CD4-positive, alpha-beta T cell (primary cell): ENCODE data around the gene NEK3. TPM values are rescaled to one million over a fixed set of nuclear protein-coding genes. Genes with fewer than 3 reads are reported as not detected.
A peak's percentile ranks its signal among the peaks of the same experiment; 100 is the strongest.

Experiments used
- ATAC-seq: fragments of 200-7000 bp; cut with Tn5 transposase; one replicate; pipeline ENCODE4 v1.10.0; 2022; ENCODE audit warnings: mild to moderate bottlenecking; ENCODE audit not compliant: poor library complexity
- CTCF ChIA-PET: fragments of 350-600 bp; sonication (Branson Sonifier 250); formaldehyde crosslinking; loops from one replicate; lab custom pipeline; 2021; ENCODE audit warnings: antibody characterized with exemption, inconsistent platforms; lab: Charles Lee
- POLR2A ChIA-PET: fragments of 350-600 bp; sonication (Branson Sonifier 250); formaldehyde crosslinking; loops from one replicate; lab custom pipeline; 2021; ENCODE audit warnings: antibody characterized with exemption, inconsistent platforms; lab: Charles Lee
- DNase-seq, 14 experiments: peaks; one replicate each; pipeline ENCODE4 v3.0.0-alpha.2; 2013 to 2020; ENCODE audit warnings: mixed read lengths in 2 of 14
- H3K27ac ChIP-seq, 2 donors: one replicate each; pipeline versions ENCODE4 v1.5.1 to v1.7.0; 2013; ENCODE audit warnings: low read length in 2 of 2, low read depth in 1 of 2, mild to moderate bottlenecking in 1 of 2
- H3K27me3 ChIP-seq, 2 experiments: 1 replicate in 1 of 2; 2 replicates in 1 of 2; pipeline versions ENCODE4 v1.6.1 to v1.7.0; 2013; ENCODE audit warnings: low read length in 2 of 2, control low read depth in 1 of 2, mild to moderate bottlenecking in 1 of 2, moderate library complexity in 1 of 2; ENCODE audit not compliant: insufficient read depth in 2 of 2, control insufficient read depth in 1 of 2
- H3K36me3 ChIP-seq: one replicate; pipeline ENCODE4 v1.6.1; 2013; ENCODE audit warnings: low read length, control low read depth; ENCODE audit not compliant: insufficient read depth
- H3K4me1 ChIP-seq: one replicate; pipeline ENCODE4 v1.6.1; 2013; ENCODE audit warnings: low read length, control low read depth; ENCODE audit not compliant: insufficient read depth
- H3K4me3 ChIP-seq: one replicate; pipeline ENCODE4 v1.5.1; 2013; ENCODE audit warnings: mild to moderate bottlenecking, low read length, moderate library complexity
- H3K9me3 ChIP-seq, 2 experiments: 1 replicate in 1 of 2; 2 replicates in 1 of 2; pipeline versions ENCODE4 v1.6.1 to v1.7.0; 2013; ENCODE audit warnings: low read length in 2 of 2, mild to moderate bottlenecking in 2 of 2, control low read depth in 1 of 2, moderate library complexity in 1 of 2; ENCODE audit not compliant: control insufficient read depth in 1 of 2, insufficient read depth in 1 of 2
- H3K27ac Mint-ChIP-seq: one replicate; pipeline ENCODE4 v1.8.0; 2020; ENCODE audit warnings: mixed read lengths
- H3K27me3 Mint-ChIP-seq: one replicate; pipeline ENCODE4 v1.8.0; 2021; ENCODE audit warnings: mixed read lengths
- H3K36me3 Mint-ChIP-seq: one replicate; pipeline ENCODE4 v1.8.0; 2021; ENCODE audit warnings: low read depth, mixed read lengths
- H3K4me1 Mint-ChIP-seq: one replicate; pipeline ENCODE4 v1.8.0; 2021; ENCODE audit warnings: low read depth, mixed read lengths
- H3K4me3 Mint-ChIP-seq: one replicate; pipeline ENCODE4 v1.8.0; 2020; ENCODE audit warnings: mild to moderate bottlenecking, mixed read lengths
- H3K9me3 Mint-ChIP-seq: one replicate; pipeline ENCODE4 v1.8.0; 2020; ENCODE audit warnings: mixed read lengths
- CTCF ChIP-seq: fragments of 200-600 bp; IDR thresholded peaks from one replicate; pipeline ENCODE4 v1.8.0; 2022; ENCODE audit warnings: antibody characterized with exemption, mild to moderate bottlenecking
- intact Hi-C, 2 experiments: fragments of 100-400 bp; cut with DNase I in 1 of 2; cut with micrococcal nuclease in 1 of 2; formaldehyde crosslinking; loops; one replicate each; pipeline versions ENCODE4 v1.15.1 to v1.9.0; 2023 to 2025; cut with DNase I, micrococcal nuclease
- total RNA-seq, 174 experiments: library from RNA in 2 of 174; stranded (reverse) in 2 of 174; gene quantifications; one replicate each; pipeline ENCODE4 v1.2.3 and lab custom pipeline; 2021 to 2026

NEK3 gene
- total RNA-seq, 2 experiments from 2014 or later: 7.0 TPM

GRCh38 chr13:52127378-52127777 lies 32.0 kb downstream of the NEK3 start:
- no peak for DNase-seq
- Histone ChIP-seq H3K9me3 (no peaks in the 10 kb centered on the region), H3K4me3 (no peak overlapping the region), H3K36me3 (no peaks in the 10 kb centered on the region), H3K27me3 (peaks cover 3 to 5% of the 10 kb centered on the region in 2 experiments), H3K4me1 (peaks cover 19% of the 10 kb centered on the region), H3K27ac (no peak overlapping the region)
- ChIA-PET CTCF (interaction anchor here (0.7 to 1.7 kb wide), 12 partner anchors 16 to 525 kb away, joined by 3 to 8 read pairs (median 4); partner anchors contain the start of gene SUGT1), POLR2A (interaction anchor here (1.1 to 1.3 kb wide), 3 partner anchors 95 to 232 kb away, joined by 3 to 6 read pairs (median 4); partner anchors contain the start of gene ALG11)
- Mint-ChIP-seq H3K4me1 (peaks cover 20% of the 10 kb centered on the region), H3K36me3 (peaks cover 17% of the 10 kb centered on the region), H3K27ac (no peak overlapping the region), H3K9me3 (no peaks in the 10 kb centered on the region), H3K27me3 (no peaks in the 10 kb centered on the region), H3K4me3 (peak overlapping the region; percentile 76)
- no peak for TF ChIP-seq CTCF
- intact Hi-C loops: loop anchor here (1.0 to 10.0 kb wide), 9 partner anchors 65 to 1003 kb away; partner anchors contain the start of gene TMEM272 (in 2 of the 2)
- no peak for ATAC-seq

DNA sequence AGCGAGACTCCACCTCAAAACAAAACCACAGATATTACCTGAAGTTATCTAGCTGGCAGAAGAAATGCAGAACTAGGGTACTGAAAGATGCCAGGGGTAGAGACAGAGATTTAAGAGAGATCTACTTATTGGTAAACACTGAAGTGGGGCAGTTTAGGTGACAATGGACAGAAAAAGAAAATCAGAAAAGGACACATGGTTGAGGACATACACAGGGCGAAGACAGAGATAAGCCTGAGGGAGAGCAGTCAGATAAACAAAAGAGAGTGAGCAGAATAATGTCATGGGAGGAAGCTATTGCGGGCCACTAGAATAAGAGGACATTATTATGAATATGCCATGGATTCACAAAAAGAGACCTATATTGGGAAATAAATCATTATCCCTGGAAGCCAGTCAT lies 33.9 kb downstream of the NEK3 start:
- POLR2A ChIA-PET: no interaction called here
- Mint-ChIP-seq H3K4me1 (peaks cover 20% of the 10 kb centered on the region), H3K27me3 (no peaks in the 10 kb centered on the region)

DNA sequence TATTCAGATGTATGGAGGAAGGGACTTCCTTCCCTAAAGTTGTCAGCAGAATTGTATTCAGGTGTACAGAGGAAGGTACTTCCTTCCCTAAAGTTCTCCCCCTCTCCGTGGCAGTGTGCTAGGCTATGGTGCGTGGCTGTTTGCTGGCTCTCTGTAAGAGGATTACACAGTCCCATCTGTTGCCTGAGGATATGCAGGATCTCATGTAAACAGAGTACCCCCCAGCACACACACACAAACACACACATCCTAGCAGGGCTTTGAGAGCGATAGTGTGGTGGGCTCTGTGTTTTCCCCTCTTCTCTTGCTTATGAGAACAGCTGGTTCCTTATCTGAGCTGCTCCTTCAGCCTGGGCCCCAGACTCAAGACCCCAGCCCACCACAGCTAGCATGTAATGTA lies 40.8 kb downstream of the NEK3 start:
- Mint-ChIP-seq H3K27me3 (peaks cover 9% of the 10 kb centered on the region), H3K36me3 (no peaks in the 10 kb centered on the region), H3K4me1 (no peaks in the 10 kb centered on the region), H3K4me3 (no peak overlapping the region), H3K9me3 (no peaks in the 10 kb centered on the region), H3K27ac (no peak overlapping the region)
- DNase-seq: no peak
- Histone ChIP-seq H3K4me1 (no peaks in the 10 kb centered on the region), H3K36me3 (no peaks in the 10 kb centered on the region), H3K27ac (no peak overlapping the region), H3K4me3 (no peak overlapping the region), H3K27me3 (peaks cover 0 to 8% of the 10 kb centered on the region in 2 experiments), H3K9me3 (no peaks in the 10 kb centered on the region)
- no peak for ATAC-seq
- CTCF ChIA-PET: no interaction called here
- POLR2A ChIA-PET: no interaction called here
- TF ChIP-seq CTCF: no peak
- intact Hi-C loops: no loop called here

More for the DNA sequence above, 33.9 kb downstream of the NEK3 start:
- Histone ChIP-seq H3K4me1 (peaks cover 19% of the 10 kb centered on the region), H3K36me3 (no peaks in the 10 kb centered on the region), H3K4me3 (no peak overlapping the region), H3K9me3 (no peaks in the 10 kb centered on the region), H3K27ac (no peak overlapping the region), H3K27me3 (peaks cover 3 to 9% of the 10 kb centered on the region in 2 experiments)
- CTCF ChIA-PET: no interaction called here
- intact Hi-C loops: loop anchor here (5.0 to 10.0 kb wide), 4 partner anchors 67 to 1001 kb away; no protein-coding TSS in a partner anchor
- Mint-ChIP-seq H3K9me3 (no peaks in the 10 kb centered on the region), H3K4me3 (no peak overlapping the region), H3K27ac (no peak overlapping the region), H3K36me3 (no peaks in the 10 kb centered on the region)
- DNase-seq: no peak
- no peak for TF ChIP-seq CTCF
- ATAC-seq: no peak
